ENCODE data around the gene MARF1.

GRCh38 chr16:15620611-15621195 is 22.3 kb downstream of the MARF1 start:
- TF ChIP-seq POLR2A (IDR thresholded peaks at IDR 0.05) (no peak), CTCF (IDR thresholded peaks at IDR 0.05 in 8 of 11, conservative IDR thresholded peaks at IDR 0.05 in 3 of 11) (no peak), POLR2AphosphoS5 (IDR thresholded peaks at IDR 0.05) (no peak)

All from spleen (tissue), 7 donors.